Raji (cell line): ENCODE measurements around the gene BEND5.

Source experiments
- POLR2A ChIP-seq: IDR thresholded peaks from 2 replicates; pipeline ENCODE4 v1.6.1; 2011; ENCODE audit warnings: low read depth, low read length, control low read depth; ENCODE audit not compliant: insufficient read depth

Gene BEND5

GRCh38 chr1:48776393-48777218 lies at the start of gene BEND5:
Gene BEND5 (minus strand): TSS chr1:48776891. CDS start chr1:48776831, 60 bp downstream.
- no peak for TF ChIP-seq POLR2A

GRCh38 chr1:48823168-48823567 lies 46.5 kb upstream of the BEND5 start:
- TF ChIP-seq POLR2A = no peak

DNA sequence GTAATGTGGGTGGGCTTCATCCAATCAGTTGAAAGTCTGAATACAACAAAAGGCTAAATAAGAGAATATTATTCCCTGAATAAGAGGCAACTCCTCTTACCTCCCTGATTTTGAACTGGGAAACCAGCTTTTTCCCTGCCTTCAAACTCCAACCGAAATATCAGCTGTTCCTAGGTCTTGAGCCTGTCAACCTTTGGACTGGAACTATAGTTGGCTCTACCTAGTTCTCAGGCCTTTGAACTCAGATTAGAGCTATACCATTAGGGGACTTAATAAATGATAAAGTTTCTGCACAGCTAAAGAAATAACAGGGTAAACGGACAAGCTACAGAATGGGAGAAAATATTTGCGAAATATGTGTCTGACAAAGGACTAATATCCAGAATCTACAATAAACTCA lies 43.8 kb upstream of the BEND5 start:
- TF ChIP-seq POLR2A = no peak

- no peak for TF ChIP-seq POLR2A
Measured at GRCh38 chr1:48817505-48818114, 40.9 kb upstream of the BEND5 start.

- TF ChIP-seq POLR2A = no peak
Measured at GRCh38 chr1:48810740-48811139, 34.0 kb upstream of the BEND5 start.

- no peak for TF ChIP-seq POLR2A
Measured at GRCh38 chr1:48808496-48808895, 31.8 kb upstream of the BEND5 start.

GRCh38 chr1:48807554-48808260 lies 31.0 kb upstream of the BEND5 start:
- no peak for TF ChIP-seq POLR2A

DNA sequence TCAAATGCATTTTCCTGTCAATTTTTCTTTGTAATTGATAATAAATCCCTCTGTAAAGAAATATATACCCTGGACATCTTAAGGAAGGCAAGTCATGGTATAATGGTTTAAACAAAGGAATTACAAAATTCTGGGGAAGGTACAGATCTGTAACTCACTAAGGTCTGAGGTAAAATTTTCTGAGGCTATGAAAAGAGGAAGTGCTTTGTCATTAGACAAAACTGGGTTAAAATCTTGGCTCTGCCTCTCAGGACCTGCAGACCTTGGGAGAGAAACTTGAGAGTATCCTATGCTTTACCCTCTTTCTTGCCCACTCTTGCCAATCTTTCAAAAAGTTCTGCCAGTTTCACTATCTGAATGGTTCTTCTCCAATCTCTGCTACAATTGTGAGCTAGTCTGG lies 26.8 kb upstream of the BEND5 start:
- TF ChIP-seq POLR2A = no peak

- no peak for TF ChIP-seq POLR2A
Measured at GRCh38 chr1:48794816-48795215, 18.1 kb upstream of the BEND5 start.

DNA sequence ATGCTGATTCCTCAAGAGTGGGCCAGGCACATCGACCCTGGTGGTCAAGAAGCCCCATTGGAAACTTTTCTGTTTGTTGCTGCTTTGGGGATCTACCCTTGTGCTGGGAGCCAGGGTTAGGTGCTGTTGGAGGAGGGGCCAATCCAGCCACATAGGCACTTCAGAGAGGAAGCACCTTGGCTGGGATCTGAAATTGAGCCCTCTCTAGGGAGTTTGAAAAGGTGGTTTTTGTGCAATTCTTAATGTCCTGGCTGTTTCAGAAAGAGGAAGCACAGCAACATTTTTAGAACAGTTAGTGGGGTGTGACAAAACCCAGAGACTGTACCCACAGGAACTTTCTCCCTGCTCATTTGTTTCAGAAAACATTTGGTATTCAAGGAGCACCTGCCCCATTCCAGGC lies 17.2 kb upstream of the BEND5 start:
- TF ChIP-seq POLR2A = no peak

- TF ChIP-seq POLR2A = no peak
Measured at GRCh38 chr1:48792961-48793360, 16.3 kb upstream of the BEND5 start.

DNA sequence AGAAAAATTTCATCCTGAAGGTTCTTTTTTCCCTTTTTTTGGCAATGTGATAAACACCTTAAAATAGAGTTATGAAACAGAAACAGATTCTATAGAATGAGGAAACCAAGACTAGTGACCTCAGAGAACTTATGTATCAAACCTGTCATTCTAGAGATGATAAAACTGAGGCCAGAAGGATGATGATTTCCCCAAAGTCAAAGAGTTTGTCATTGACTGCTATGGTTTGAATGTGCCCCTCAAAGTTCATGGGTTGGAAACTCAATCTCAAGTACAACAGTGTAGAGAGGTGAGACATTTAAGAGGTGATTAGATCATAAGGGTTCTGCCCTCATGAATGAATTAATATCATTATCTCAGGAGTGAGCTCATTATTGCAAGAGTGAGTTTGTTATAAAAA lies 13.7 kb upstream of the BEND5 start:
- TF ChIP-seq POLR2A = no peak

- TF ChIP-seq POLR2A = no peak
Measured at GRCh38 chr1:48789903-48790302, 13.2 kb upstream of the BEND5 start.

DNA sequence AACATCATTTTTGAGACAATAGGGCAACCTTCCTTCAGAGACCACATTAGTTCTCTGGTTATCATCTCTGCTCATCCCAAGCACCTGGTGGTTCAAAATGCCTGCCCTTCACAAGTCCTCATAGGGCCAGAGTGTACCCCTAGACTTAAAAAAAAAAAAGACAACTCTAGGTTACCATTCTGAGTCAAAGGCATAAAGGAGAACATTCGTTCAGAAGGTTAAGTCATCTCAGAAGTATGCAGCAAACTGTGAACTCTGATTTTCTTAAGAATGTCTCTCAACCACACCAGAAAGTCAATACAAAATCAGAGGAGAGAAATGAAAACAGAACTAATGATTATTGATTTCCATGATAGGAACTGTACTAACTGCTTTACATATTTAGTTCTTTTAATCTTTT lies 9.2 kb upstream of the BEND5 start:
- TF ChIP-seq POLR2A = no peak

DNA sequence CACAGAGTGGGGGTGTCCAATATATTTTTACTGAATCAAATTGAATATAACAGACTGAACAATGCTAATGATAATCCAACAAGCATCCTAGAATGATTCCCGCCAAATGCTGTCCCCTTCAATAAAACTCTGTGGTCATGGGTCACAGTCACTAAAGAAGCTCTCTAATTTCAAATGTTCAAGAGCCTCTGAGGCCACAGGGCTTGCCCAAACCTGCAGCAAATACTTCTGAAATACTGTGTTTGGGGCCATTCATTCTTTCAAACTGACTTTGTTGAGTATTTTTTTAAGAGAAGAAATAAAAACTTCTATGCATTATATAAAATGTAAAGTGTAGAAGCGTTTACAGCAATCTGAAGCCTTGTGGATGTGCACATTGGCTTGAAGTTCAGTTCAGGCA lies 7.6 kb upstream of the BEND5 start:
- no peak for TF ChIP-seq POLR2A
